Measurements from ENCODE around the gene PADI3. TPM values are rescaled to one million over a fixed set of nuclear protein-coding genes. Genes with fewer than 3 reads are reported as not detected.

Gene PADI3
- total and polyA plus RNA-seq, 3 donors from 2014 or later = 0.63 to 1.2 (median 0.80) TPM

GRCh38 chr1:17263936-17264335 lies 15.0 kb downstream of the PADI3 start:
- no peak overlapping the region for H3K4me3 ChIP-seq
- no peak for DNase-seq
- intact Hi-C loops (cut with DNase I; ENCODE audit: low total_unique reads) = no loop called here
- H3K27me3 ChIP-seq = no peaks in the 10 kb centered on the region
- no peaks in the 10 kb centered on the region for H3K36me3 ChIP-seq (ENCODE audit: low read depth, missing control alignments)
- no peak overlapping the region for H3K27ac ChIP-seq
- no peak for TF ChIP-seq POLR2A (IDR thresholded peaks at IDR 0.05)
- TF ChIP-seq CTCF (IDR thresholded peaks at IDR 0.05) = no peak
- H3K4me1 ChIP-seq = no peaks in the 10 kb centered on the region
- H3K9me3 ChIP-seq = no peaks in the 10 kb centered on the region

GRCh38 chr1:17264470-17264869 lies 15.6 kb downstream of the PADI3 start:
- Histone ChIP-seq H3K36me3 (ENCODE audit: low read depth, missing control alignments) (no peaks in the 10 kb centered on the region), H3K4me3 (no peak overlapping the region), H3K27ac (no peak overlapping the region), H3K27me3 (no peaks in the 10 kb centered on the region), H3K9me3 (no peaks in the 10 kb centered on the region), H3K4me1 (no peaks in the 10 kb centered on the region)
- 73 to 98% methylated on average over 5 of the region's 5 CpGs for WGBS, 2 donors
- no peak for DNase-seq
- TF ChIP-seq CTCF (IDR thresholded peaks at IDR 0.05) (no peak), POLR2A (IDR thresholded peaks at IDR 0.05) (no peak)
- intact Hi-C loops (cut with DNase I; ENCODE audit: low total_unique reads) = no loop called here

GRCh38 chr1:17265162-17265561 lies 16.3 kb downstream of the PADI3 start:
- intact Hi-C loops (cut with DNase I; ENCODE audit: low total_unique reads) = no loop called here
- WGBS, 2 donors = 91 to 93% methylated on average over 2 of the region's 2 CpGs
- Histone ChIP-seq H3K4me3 (no peak overlapping the region), H3K27me3 (no peaks in the 10 kb centered on the region), H3K27ac (no peak overlapping the region), H3K36me3 (ENCODE audit: low read depth, missing control alignments) (no peaks in the 10 kb centered on the region), H3K9me3 (no peaks in the 10 kb centered on the region), H3K4me1 (no peaks in the 10 kb centered on the region)
- TF ChIP-seq CTCF (IDR thresholded peaks at IDR 0.05) (no peak), POLR2A (IDR thresholded peaks at IDR 0.05) (no peak)
- DNase-seq = no peak

GRCh38 chr1:17265950-17266349 lies 17.1 kb downstream of the PADI3 start:
- Histone ChIP-seq H3K27me3 (no peaks in the 10 kb centered on the region), H3K9me3 (no peaks in the 10 kb centered on the region), H3K36me3 (ENCODE audit: low read depth, missing control alignments) (no peaks in the 10 kb centered on the region), H3K4me1 (no peaks in the 10 kb centered on the region), H3K27ac (no peak overlapping the region), H3K4me3 (no peak overlapping the region)
- WGBS, 2 donors = 86 to 94% methylated on average over 4 of the region's 4 CpGs
- no peak for TF ChIP-seq CTCF (IDR thresholded peaks at IDR 0.05)
- TF ChIP-seq POLR2A (IDR thresholded peaks at IDR 0.05) = no peak
- no peak for DNase-seq
- intact Hi-C loops (cut with DNase I; ENCODE audit: low total_unique reads) = no loop called here

GRCh38 chr1:17270891-17271765 lies 22.2 kb downstream of the PADI3 start:
- intact Hi-C loops (cut with DNase I; ENCODE audit: low total_unique reads) = no loop called here
- H3K4me1 ChIP-seq = no peaks in the 10 kb centered on the region
- no peaks in the 10 kb centered on the region for H3K36me3 ChIP-seq (ENCODE audit: low read depth, missing control alignments)
- TF ChIP-seq CTCF (IDR thresholded peaks at IDR 0.05) (no peak), POLR2A (IDR thresholded peaks at IDR 0.05) (no peak)
- H3K9me3 ChIP-seq = no peaks in the 10 kb centered on the region
- no peak overlapping the region for H3K4me3 ChIP-seq
- H3K27ac ChIP-seq = no peak overlapping the region
- WGBS, 2 donors = 76 to 89% methylated on average over 14 to 23 of the region's 23 CpGs
- no peak for DNase-seq
- H3K27me3 ChIP-seq = no peaks in the 10 kb centered on the region
